ENCODE results near the gene TUSC2. TPM values are rescaled to one million over a fixed set of nuclear protein-coding genes. Genes with fewer than 3 reads are reported as not detected.

The TUSC2 gene
- total RNA-seq, 1 experiment from 2014 or later, result 29.2 TPM

DNA sequence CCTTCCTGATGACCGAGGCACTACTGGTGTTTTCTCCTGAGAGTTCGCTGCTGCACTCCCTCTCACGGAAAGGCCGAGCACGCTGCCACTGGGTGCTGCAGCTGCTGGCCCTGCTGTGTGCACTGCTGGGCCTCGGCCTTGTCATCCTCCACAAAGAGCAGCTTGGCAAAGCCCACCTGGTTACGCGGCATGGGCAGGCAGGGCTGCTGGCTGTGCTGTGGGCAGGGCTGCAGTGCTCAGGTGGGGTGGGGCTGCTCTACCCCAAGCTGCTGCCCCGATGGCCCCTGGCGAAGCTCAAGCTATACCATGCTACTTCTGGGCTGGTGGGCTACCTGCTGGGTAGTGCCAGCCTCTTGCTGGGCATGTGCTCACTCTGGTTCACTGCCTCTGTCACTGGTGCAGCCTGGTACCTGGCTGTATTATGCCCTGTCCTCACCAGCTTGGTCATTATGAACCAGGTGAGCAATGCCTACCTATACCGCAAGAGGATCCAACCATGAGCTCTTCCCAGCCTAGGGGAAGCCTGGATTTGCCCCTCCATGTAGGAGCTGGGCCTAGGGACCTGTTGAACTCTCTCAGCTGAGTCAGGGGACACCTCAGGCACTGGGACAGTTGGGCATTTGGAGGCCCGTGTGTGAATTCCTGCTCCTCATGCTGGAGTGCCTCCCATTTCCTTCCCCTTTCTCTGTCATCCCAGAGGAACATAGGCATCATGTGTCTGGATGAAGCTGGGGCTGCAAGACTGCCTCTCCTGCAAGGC is 25.4 kb upstream of the TUSC2 start:
- no peak overlapping the region for H3K27ac Mint-ChIP-seq (ENCODE audit: unreplicated experiment)
- peaks cover 31% of the 10 kb centered on the region for H3K36me3 Mint-ChIP-seq (ENCODE audit: insufficient read depth, unreplicated experiment)
- H3K27me3 Mint-ChIP-seq (ENCODE audit: unreplicated experiment), result no peaks in the 10 kb centered on the region
- H3K4me3 Mint-ChIP-seq (ENCODE audit: low read depth, unreplicated experiment), result no peak overlapping the region
- peaks cover 16% of the 10 kb centered on the region for H3K4me1 Mint-ChIP-seq (ENCODE audit: low read depth, unreplicated experiment)
- H3K9me3 Mint-ChIP-seq (ENCODE audit: low read depth, unreplicated experiment), result no peaks in the 10 kb centered on the region
- intact Hi-C loops (cut with micrococcal nuclease; ENCODE audit: unreplicated experiment), result no loop called here
- DNase-seq, result no peak
- no TSS peak for BruUV-seq (replicated peaks)
- TF ChIP-seq, protein P1, sequence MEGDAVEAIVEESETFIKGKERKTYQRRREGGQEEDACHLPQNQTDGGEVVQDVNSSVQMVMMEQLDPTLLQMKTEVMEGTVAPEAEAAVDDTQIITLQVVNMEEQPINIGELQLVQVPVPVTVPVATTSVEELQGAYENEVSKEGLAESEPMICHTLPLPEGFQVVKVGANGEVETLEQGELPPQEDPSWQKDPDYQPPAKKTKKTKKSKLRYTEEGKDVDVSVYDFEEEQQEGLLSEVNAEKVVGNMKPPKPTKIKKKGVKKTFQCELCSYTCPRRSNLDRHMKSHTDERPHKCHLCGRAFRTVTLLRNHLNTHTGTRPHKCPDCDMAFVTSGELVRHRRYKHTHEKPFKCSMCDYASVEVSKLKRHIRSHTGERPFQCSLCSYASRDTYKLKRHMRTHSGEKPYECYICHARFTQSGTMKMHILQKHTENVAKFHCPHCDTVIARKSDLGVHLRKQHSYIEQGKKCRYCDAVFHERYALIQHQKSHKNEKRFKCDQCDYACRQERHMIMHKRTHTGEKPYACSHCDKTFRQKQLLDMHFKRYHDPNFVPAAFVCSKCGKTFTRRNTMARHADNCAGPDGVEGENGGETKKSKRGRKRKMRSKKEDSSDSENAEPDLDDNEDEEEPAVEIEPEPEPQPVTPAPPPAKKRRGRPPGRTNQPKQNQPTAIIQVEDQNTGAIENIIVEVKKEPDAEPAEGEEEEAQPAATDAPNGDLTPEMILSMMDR (IDR thresholded peaks at IDR 0.05; ENCODE audit: unreplicated experiment), result no peak
- CTCF ChIA-PET, result interaction anchor here (0.7 to 1.6 kb wide), 3 partner anchors 10 to 115 kb away, joined by 4 to 5 read pairs (median 4); no protein-coding TSS in a partner anchor

DNA sequence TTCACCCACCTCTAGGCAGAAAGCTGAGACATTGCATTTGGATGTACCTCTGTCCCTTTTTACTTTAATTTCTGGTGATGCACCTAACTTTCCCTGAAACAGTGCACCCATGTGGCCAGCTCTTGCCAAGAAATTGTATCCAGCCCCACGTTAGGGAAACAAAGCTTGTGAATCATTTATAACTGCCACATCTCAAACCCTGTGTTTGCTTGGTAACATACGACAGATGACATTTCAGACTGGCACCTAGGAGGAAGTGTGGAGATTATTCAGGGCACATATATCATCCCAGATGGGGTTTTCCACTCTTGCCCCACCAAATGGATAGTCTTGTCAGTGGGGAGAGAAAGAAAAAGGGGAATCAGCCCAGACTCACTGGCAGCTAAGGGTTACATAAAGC is 24.8 kb upstream of the TUSC2 start:
- DNase-seq, result no peak
- Mint-ChIP-seq H3K36me3 (ENCODE audit: insufficient read depth, unreplicated experiment) (peaks cover 24% of the 10 kb centered on the region), H3K4me1 (ENCODE audit: low read depth, unreplicated experiment) (peaks cover 10% of the 10 kb centered on the region), H3K27ac (ENCODE audit: unreplicated experiment) (no peak overlapping the region), H3K4me3 (ENCODE audit: low read depth, unreplicated experiment) (no peak overlapping the region), H3K9me3 (ENCODE audit: low read depth, unreplicated experiment) (no peaks in the 10 kb centered on the region), H3K27me3 (ENCODE audit: unreplicated experiment) (no peaks in the 10 kb centered on the region)
- intact Hi-C loops (cut with micrococcal nuclease; ENCODE audit: unreplicated experiment), result no loop called here
- CTCF ChIA-PET, result interaction anchor here (0.7 to 1.6 kb wide), 4 partner anchors 11 to 124 kb away, joined by 3 to 5 read pairs (median 4); no protein-coding TSS in a partner anchor
- TF ChIP-seq, protein P1 (IDR thresholded peaks at IDR 0.05; ENCODE audit: unreplicated experiment), result no peak
- BruUV-seq (replicated peaks), result no TSS peak

GRCh38 chr3:50351323-50351697 is 23.3 kb upstream of the TUSC2 start:
- no peaks in the 10 kb centered on the region for H3K9me3 Mint-ChIP-seq (ENCODE audit: low read depth, unreplicated experiment)
- peak overlapping the region; percentile 84 for H3K4me3 Mint-ChIP-seq (ENCODE audit: low read depth, unreplicated experiment)
- peaks cover 23% of the 10 kb centered on the region for H3K36me3 Mint-ChIP-seq (ENCODE audit: insufficient read depth, unreplicated experiment)
- TF ChIP-seq, protein P1 (IDR thresholded peaks at IDR 0.05; ENCODE audit: unreplicated experiment), result no peak
- no TSS peak for BruUV-seq (replicated peaks)
- H3K4me1 Mint-ChIP-seq (ENCODE audit: low read depth, unreplicated experiment), result peaks cover 10% of the 10 kb centered on the region
- CTCF ChIA-PET, result interaction anchor here (2.8 kb wide), 1 partner anchor 13 kb away, joined by 15 read pairs; no protein-coding TSS in a partner anchor
- intact Hi-C loops (cut with micrococcal nuclease; ENCODE audit: unreplicated experiment), result no loop called here
- H3K27me3 Mint-ChIP-seq (ENCODE audit: unreplicated experiment), result no peaks in the 10 kb centered on the region
- DNase-seq, result no peak
- H3K27ac Mint-ChIP-seq (ENCODE audit: unreplicated experiment), result peak overlapping the region; percentile 13

DNA sequence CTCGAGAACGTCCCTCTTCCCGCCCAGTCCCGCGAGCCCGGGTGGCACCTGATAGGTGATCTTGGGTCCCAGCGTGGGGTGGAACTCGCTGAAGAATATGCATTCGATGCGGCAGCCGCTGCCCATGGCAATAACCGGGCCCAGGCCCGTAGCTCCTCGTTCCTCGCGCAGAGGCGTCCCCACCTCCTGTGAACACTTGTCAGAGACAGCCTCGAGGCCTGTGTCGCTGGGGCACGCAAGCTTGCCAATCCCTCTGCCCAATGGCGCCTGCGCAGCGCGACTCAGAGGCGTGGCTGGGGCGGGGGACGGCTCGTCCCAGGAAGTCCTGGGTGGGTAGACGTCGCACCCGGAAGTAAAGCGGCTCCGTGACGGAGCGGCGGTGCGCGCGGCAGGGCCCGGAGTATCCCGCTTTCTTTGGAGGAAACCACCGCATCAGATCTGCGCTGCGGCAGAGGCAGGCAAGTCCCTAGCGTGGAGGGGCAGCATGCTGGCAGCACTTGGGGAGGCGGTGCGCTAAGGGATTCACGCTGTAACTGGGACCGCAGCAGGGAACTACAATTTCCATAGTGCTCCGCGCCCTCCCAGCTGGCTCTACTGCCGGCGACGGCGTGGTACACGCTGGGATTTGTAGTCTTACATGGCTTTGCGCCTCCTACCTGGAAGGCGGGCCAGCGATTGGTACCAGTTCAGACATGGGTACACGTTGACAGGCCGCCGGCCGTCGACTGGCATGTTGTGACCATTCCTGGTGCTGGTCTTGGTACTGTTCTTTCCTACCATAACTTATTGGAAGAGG is 22.7 kb upstream of the TUSC2 start, which contains the start of the genes CYB561D2 and NPRL2:
CYB561D2 (plus strand) TSS at position 336 of the 796 bp plus-strand sequence. CDS start 572 bp downstream, outside the sequence.
NPRL2 (minus strand) TSS at position 249 of the 796 bp plus-strand sequence; CDS start at position 126, 123 bp downstream.
- Mint-ChIP-seq H3K4me1 (ENCODE audit: low read depth, unreplicated experiment) (peaks cover 16% of the 10 kb centered on the region), H3K9me3 (ENCODE audit: low read depth, unreplicated experiment) (no peaks in the 10 kb centered on the region), H3K27ac (ENCODE audit: unreplicated experiment) (peak within 1 kb of the TSS; percentile 13), H3K27me3 (ENCODE audit: unreplicated experiment) (no peaks in the 10 kb centered on the region), H3K36me3 (ENCODE audit: insufficient read depth, unreplicated experiment) (peaks cover 28% of the 10 kb centered on the region), H3K4me3 (ENCODE audit: low read depth, unreplicated experiment) (peak within 1 kb of the TSS; percentile 84)
- intact Hi-C loops (cut with micrococcal nuclease; ENCODE audit: unreplicated experiment), result no loop called here
- DNase-seq, result peak; percentile 95
- TF ChIP-seq, protein P1 (IDR thresholded peaks at IDR 0.05; ENCODE audit: unreplicated experiment), result no peak
- CTCF ChIA-PET, result interaction anchor here (1.1 to 2.8 kb wide), 4 partner anchors 13 to 192 kb away, joined by 3 to 15 read pairs (median 5); no protein-coding TSS in a partner anchor
- BruUV-seq (replicated peaks), result TSS peak; percentile 59

All from Calu3 (cell line).